Measurements from ENCODE around the gene FBXO11.
A peak's percentile ranks its signal among the peaks of the same experiment; 100 is the strongest.
"Not testable (repeated sequence)": the region's sequence is repeated elsewhere in the genome, so short reads cannot be mapped to it uniquely, and the experiment has no call there.

Gene FBXO11

GRCh38 chr2:47897883-47898731 lies 8.2 kb downstream of the FBXO11 start:
- DNase-seq: no peak

- not testable (repeated sequence) for DNase-seq
These were observed 9.0 kb downstream of the FBXO11 start for GRCh38 chr2:47897191-47897882.

GRCh38 chr2:47896450-47896968 lies 9.8 kb downstream of the FBXO11 start:
- DNase-seq: no peak

GRCh38 chr2:47893771-47894170 lies 12.5 kb downstream of the FBXO11 start:
- DNase-seq: no peak

- no peak for DNase-seq
These were observed 14.0 kb downstream of the FBXO11 start for GRCh38 chr2:47892338-47892730.

GRCh38 chr2:47891369-47892337 lies 14.6 kb downstream of the FBXO11 start:
- DNase-seq: no peak

- no peak for DNase-seq
These were observed 15.5 kb downstream of the FBXO11 start for GRCh38 chr2:47890711-47891368.

GRCh38 chr2:47888581-47889280 lies 17.6 kb downstream of the FBXO11 start:
- DNase-seq: no peak

- no peak for DNase-seq
These were observed 29.4 kb downstream of the FBXO11 start for GRCh38 chr2:47876912-47877311.

- DNase-seq: no peak
These were observed 33.4 kb downstream of the FBXO11 start for GRCh38 chr2:47872941-47873340.

- no peak for DNase-seq
These were observed 35.4 kb downstream of the FBXO11 start for GRCh38 chr2:47870641-47871540.

- DNase-seq: no peak
These were observed 36.3 kb downstream of the FBXO11 start for GRCh38 chr2:47869859-47870595.

- DNase-seq: no peak
These were observed 37.5 kb downstream of the FBXO11 start for GRCh38 chr2:47868611-47869352.

- DNase-seq: peak in 1 of 2 donors; percentile 78
These were observed 39.1 kb downstream of the FBXO11 start for GRCh38 chr2:47867205-47867604.

GRCh38 chr2:47864566-47864965 lies 41.7 kb downstream of the FBXO11 start:
- no peak for DNase-seq

GRCh38 chr2:47862949-47863348 lies 43.3 kb downstream of the FBXO11 start:
- no peak for DNase-seq

GRCh38 chr2:47853067-47853777 lies 53.1 kb downstream of the FBXO11 start:
- not testable (repeated sequence) for DNase-seq

- no peak for DNase-seq
These were observed 56.1 kb downstream of the FBXO11 start for GRCh38 chr2:47850198-47850597.

All from bone marrow (tissue), 2 donors.